Tibial nerve (tissue), 4 donors: Measurements from ENCODE around the gene FAM228A. TPM values are rescaled to one million over a fixed set of nuclear protein-coding genes. Genes with fewer than 3 reads are reported as not detected.

Experiments used
- DNase-seq, 2 donors: peaks; one replicate each; pipeline ENCODE4 v3.0.0-alpha.2; 2019; ENCODE audit warnings: low spot score in 2 of 2
- H3K27ac ChIP-seq, 4 donors: fragments of 200-600 bp; sonication (generic) in 3 of 4; one replicate each; pipeline ENCODE4 v1.5.1; 2017 to 2019; ENCODE audit warnings: mild to moderate bottlenecking in 1 of 4
- H3K27me3 ChIP-seq, 2 donors: fragments of 200-600 bp; sonication (generic) in 1 of 2; one replicate each; pipeline versions ENCODE4 v1.5.1 to v1.6.0; 2017 to 2019
- H3K36me3 ChIP-seq, 3 donors: fragments of 200-600 bp; sonication (generic); one replicate each; pipeline ENCODE4 v1.5.1; 2018 to 2019
- H3K4me1 ChIP-seq, 4 donors: fragments of 200-600 bp; sonication (generic) in 3 of 4; one replicate each; pipeline ENCODE4 v1.5.1; 2017 to 2019
- H3K4me3 ChIP-seq, 4 donors: fragments of 200-600 bp; sonication (generic) in 3 of 4; one replicate each; pipeline ENCODE4 v1.5.1; 2017 to 2019; ENCODE audit warnings: mild to moderate bottlenecking in 1 of 4, moderate library complexity in 1 of 4
- H3K9me3 ChIP-seq, 4 donors: fragments of 200-600 bp; sonication (generic) in 3 of 4; one replicate each; pipeline ENCODE4 v1.5.1; 2017 to 2019
- EP300 ChIP-seq, 2 donors: sonication (generic); formaldehyde crosslinking; IDR thresholded peaks; one replicate each; pipeline ENCODE4 v1.6.1; 2017; ENCODE audit warnings: antibody characterized with exemption in 2 of 2, mild to moderate bottlenecking in 1 of 2
- POLR2A ChIP-seq, 2 donors: fragments of 450-650 bp; IDR thresholded peaks; one replicate each; pipeline ENCODE4 v1.6.1; 2017; ENCODE audit warnings: antibody characterized with exemption in 2 of 2, mild to moderate bottlenecking in 2 of 2, moderate library complexity in 2 of 2
- WGBS, 2 donors: methylation state at CpG; one replicate each; pipeline ENCODE4 v1.1.5; 2018; 5-methylcytosine and 5-hydroxymethylcytosine counted together
- total RNA-seq, 4 donors: library from RNA; depleted of rRNA; stranded (reverse); fragments of >200 nt; gene quantifications; one replicate each; pipeline ENCODE4 v1.1.0, GENCODE V29; 2016
- TF ChIP-seq, protein P1 (sequence below), 5 experiments: fragments of 200-600 bp in 3 of 5; fragments of 450-650 bp in 2 of 5; sonication (generic) in 3 of 5; IDR thresholded peaks; one replicate each; pipeline ENCODE4 v1.5.1; 2016 to 2019; ENCODE audit warnings: antibody characterized with exemption in 5 of 5, mild to moderate bottlenecking in 3 of 5, moderate library complexity in 2 of 5

FAM228A gene
- total RNA-seq, 4 donors from 2014 or later: 0.90 to 5.0 (median 3.3) TPM

- no peaks in the 10 kb centered on the region for H3K9me3 ChIP-seq
- H3K27ac ChIP-seq: no peak overlapping the region
- 92 to 94% methylated on average over 12 of the region's 12 CpGs for WGBS, 2 donors
- no peaks in the 10 kb centered on the region for H3K4me1 ChIP-seq
- no peaks in the 10 kb centered on the region for H3K27me3 ChIP-seq
- H3K36me3 ChIP-seq: peaks cover 2 to 90% (median 32%) of the 10 kb centered on the region in 3 donors
- no peak for DNase-seq
- TF ChIP-seq POLR2A (IDR thresholded peaks at IDR 0.05) (no peak), EP300 (IDR thresholded peaks at IDR 0.05) (no peak)
- TF ChIP-seq, protein P1, sequence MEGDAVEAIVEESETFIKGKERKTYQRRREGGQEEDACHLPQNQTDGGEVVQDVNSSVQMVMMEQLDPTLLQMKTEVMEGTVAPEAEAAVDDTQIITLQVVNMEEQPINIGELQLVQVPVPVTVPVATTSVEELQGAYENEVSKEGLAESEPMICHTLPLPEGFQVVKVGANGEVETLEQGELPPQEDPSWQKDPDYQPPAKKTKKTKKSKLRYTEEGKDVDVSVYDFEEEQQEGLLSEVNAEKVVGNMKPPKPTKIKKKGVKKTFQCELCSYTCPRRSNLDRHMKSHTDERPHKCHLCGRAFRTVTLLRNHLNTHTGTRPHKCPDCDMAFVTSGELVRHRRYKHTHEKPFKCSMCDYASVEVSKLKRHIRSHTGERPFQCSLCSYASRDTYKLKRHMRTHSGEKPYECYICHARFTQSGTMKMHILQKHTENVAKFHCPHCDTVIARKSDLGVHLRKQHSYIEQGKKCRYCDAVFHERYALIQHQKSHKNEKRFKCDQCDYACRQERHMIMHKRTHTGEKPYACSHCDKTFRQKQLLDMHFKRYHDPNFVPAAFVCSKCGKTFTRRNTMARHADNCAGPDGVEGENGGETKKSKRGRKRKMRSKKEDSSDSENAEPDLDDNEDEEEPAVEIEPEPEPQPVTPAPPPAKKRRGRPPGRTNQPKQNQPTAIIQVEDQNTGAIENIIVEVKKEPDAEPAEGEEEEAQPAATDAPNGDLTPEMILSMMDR (IDR thresholded peaks at IDR 0.05): no peak
- no peak overlapping the region for H3K4me3 ChIP-seq
These were observed 29.7 kb downstream of the FAM228A start for GRCh38 chr2:24204505-24204904.

DNA sequence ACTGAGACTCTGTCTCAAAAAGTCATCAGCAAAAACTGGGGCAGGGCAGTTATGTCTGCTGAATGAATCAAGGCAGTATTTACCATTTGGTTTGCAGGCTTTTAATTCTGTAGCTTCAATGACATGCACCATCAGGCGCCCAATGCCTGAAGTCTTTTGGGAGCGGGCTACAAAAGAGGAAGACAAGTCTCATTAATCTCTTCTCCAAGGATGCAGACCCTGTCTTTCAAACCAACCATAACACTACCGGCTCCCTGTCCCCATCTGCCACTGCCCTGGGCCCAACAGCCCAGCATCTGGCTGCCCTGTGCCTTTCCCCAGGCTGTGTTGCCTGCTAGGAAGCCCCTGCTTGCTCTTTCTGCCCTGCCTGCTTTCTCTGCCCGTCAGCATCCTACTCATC is 30.3 kb downstream of the FAM228A start:
- no peaks in the 10 kb centered on the region for H3K27me3 ChIP-seq
- TF ChIP-seq, protein P1 (IDR thresholded peaks at IDR 0.05): no peak
- TF ChIP-seq POLR2A (IDR thresholded peaks at IDR 0.05) (no peak), EP300 (IDR thresholded peaks at IDR 0.05) (no peak)
- H3K4me3 ChIP-seq: no peak overlapping the region
- no peaks in the 10 kb centered on the region for H3K4me1 ChIP-seq
- H3K27ac ChIP-seq: no peak overlapping the region
- peaks cover 3 to 96% (median 32%) of the 10 kb centered on the region in 3 donors for H3K36me3 ChIP-seq
- WGBS, 2 donors: 87 to 94% methylated on average over 4 of the region's 4 CpGs
- no peak for DNase-seq
- H3K9me3 ChIP-seq: no peaks in the 10 kb centered on the region

DNA sequence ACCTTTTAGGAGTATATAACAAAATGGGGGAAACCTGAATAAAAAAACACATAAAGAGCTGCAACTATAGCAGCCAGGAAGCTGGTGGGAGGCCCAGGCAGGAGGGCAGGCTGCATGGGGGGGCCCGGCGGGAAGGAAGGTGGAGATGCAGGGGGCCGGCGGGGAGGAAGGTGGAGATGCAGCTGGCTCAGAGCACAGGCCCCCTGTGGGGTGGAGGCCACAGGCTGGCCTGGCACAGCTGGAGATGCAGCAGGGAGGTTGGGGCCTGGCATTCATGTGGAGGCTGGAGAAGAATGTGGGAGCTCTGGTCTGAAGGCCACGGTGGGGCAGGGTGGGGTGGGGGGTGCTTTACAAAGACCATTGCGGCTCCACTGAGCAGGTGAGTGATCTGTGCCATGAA is 31.4 kb downstream of the FAM228A start:
- H3K9me3 ChIP-seq: no peaks in the 10 kb centered on the region
- 90 to 91% methylated on average over 6 of the region's 6 CpGs for WGBS, 2 donors
- H3K36me3 ChIP-seq: peaks cover 3 to 97% (median 32%) of the 10 kb centered on the region in 3 donors
- no peak overlapping the region for H3K27ac ChIP-seq
- no peaks in the 10 kb centered on the region for H3K27me3 ChIP-seq
- TF ChIP-seq POLR2A (IDR thresholded peaks at IDR 0.05): no peak
- TF ChIP-seq, protein P1 (IDR thresholded peaks at IDR 0.05): no peak
- no peak for TF ChIP-seq EP300 (IDR thresholded peaks at IDR 0.05)
- no peak for DNase-seq
- H3K4me3 ChIP-seq: no peak overlapping the region
- no peaks in the 10 kb centered on the region for H3K4me1 ChIP-seq

- 76 to 83% methylated on average over 8 of the region's 8 CpGs for WGBS, 2 donors
- H3K4me3 ChIP-seq: no peak overlapping the region
- H3K27ac ChIP-seq: no peak overlapping the region
- peaks cover 3 to 97% (median 35%) of the 10 kb centered on the region in 3 donors for H3K36me3 ChIP-seq
- H3K9me3 ChIP-seq: no peaks in the 10 kb centered on the region
- TF ChIP-seq EP300 (IDR thresholded peaks at IDR 0.05) (no peak), POLR2A (IDR thresholded peaks at IDR 0.05) (no peak)
- TF ChIP-seq, protein P1 (IDR thresholded peaks at IDR 0.05): no peak
- DNase-seq: no peak
- no peaks in the 10 kb centered on the region for H3K27me3 ChIP-seq
- H3K4me1 ChIP-seq: no peaks in the 10 kb centered on the region
These were observed 31.9 kb downstream of the FAM228A start for GRCh38 chr2:24206714-24207113.

DNA sequence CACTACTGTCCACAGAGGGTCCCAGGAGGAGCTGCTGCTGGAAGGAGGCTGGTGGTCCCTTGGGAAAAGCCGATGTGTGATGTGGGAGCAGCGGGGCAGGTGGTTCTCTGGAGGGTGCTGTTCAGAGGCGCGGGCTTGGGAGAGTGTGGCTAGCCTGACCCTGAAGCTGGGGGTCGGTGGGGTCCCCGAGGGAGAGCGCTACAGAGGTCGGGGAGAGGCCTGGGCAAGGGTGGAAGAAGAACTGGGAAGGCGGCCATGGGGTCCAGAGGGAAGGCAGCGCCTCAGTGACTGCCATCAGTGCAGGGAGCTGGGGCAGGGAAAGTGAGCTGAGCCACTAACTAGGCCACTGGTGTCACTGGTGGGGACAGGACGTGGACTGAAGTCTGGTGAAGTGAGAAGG is 32.5 kb downstream of the FAM228A start:
- no peak for DNase-seq
- H3K36me3 ChIP-seq: peaks cover 3 to 100% (median 38%) of the 10 kb centered on the region in 3 donors
- H3K9me3 ChIP-seq: no peaks in the 10 kb centered on the region
- H3K27me3 ChIP-seq: no peaks in the 10 kb centered on the region
- no peak overlapping the region for H3K27ac ChIP-seq
- WGBS, 2 donors: 79 to 88% methylated on average over 11 of the region's 11 CpGs
- no peaks in the 10 kb centered on the region for H3K4me1 ChIP-seq
- no peak overlapping the region for H3K4me3 ChIP-seq
- TF ChIP-seq POLR2A (IDR thresholded peaks at IDR 0.05) (no peak), EP300 (IDR thresholded peaks at IDR 0.05) (no peak)
- TF ChIP-seq, protein P1 (IDR thresholded peaks at IDR 0.05): no peak
